ENCODE measurements around the gene INPP4B.
A peak's percentile ranks its signal among the peaks of the same experiment; 100 is the strongest.

Gene INPP4B

GRCh38 chr4:142416711-142417275 lies 429.3 kb downstream of the INPP4B start:
- no peak overlapping the region for H3K9ac ChIP-seq (ENCODE audit: low read depth, low read length, poor library complexity)
- H3K79me1 ChIP-seq (ENCODE audit: low read depth, low read length): no peaks in the 10 kb centered on the region
- no peak for DNase-seq (ENCODE audit: low spot score)
- no peak overlapping the region for H2BK15ac ChIP-seq (ENCODE audit: low read length)
- H3K27me3 ChIP-seq (ENCODE audit: control insufficient read depth in 3 of 3, insufficient read depth in 3 of 3, low read depth in 1 of 3, low read length in 3 of 3): no peaks in the 10 kb centered on the region
- H3K18ac ChIP-seq (ENCODE audit: low read length): no peak overlapping the region
- no peaks in the 10 kb centered on the region for H3K9me3 ChIP-seq (replicated peaks in 1 of 2; ENCODE audit: control insufficient read depth in 2 of 2, insufficient read depth in 1 of 2, low read depth in 1 of 2, low read length in 2 of 2)
- H3K4ac ChIP-seq (ENCODE audit: low read length): no peak overlapping the region
- H2AK5ac ChIP-seq (ENCODE audit: low read depth, low read length): no peak overlapping the region
- no peak overlapping the region for H3K4me3 ChIP-seq (ENCODE audit: low read length in 2 of 2)
- H3K27ac ChIP-seq (replicated peaks; ENCODE audit: low read length): no peak overlapping the region
- no peak overlapping the region for H4K8ac ChIP-seq (ENCODE audit: low read depth, low read length)
- H3K4me1 ChIP-seq (ENCODE audit: control insufficient read depth in 2 of 2, insufficient read depth in 1 of 2, low read depth in 1 of 2, low read length in 2 of 2): peaks cover 7 to 19% of the 10 kb centered on the region in 2 donors
- H3K14ac ChIP-seq (ENCODE audit: low read length): no peak overlapping the region
- no peak overlapping the region for H2BK5ac ChIP-seq (ENCODE audit: low read length)
- H2BK120ac ChIP-seq (ENCODE audit: low read depth, low read length): no peak overlapping the region
- no peak overlapping the region for H2BK12ac ChIP-seq (ENCODE audit: low read length)
- H3K36me3 ChIP-seq (replicated peaks in 1 of 2; ENCODE audit: control insufficient read depth in 2 of 2, insufficient read depth in 2 of 2, low read length in 2 of 2): no peaks in the 10 kb centered on the region
- no peak overlapping the region for H3K23ac ChIP-seq (ENCODE audit: low read depth, low read length, poor library complexity)
- H2AFZ ChIP-seq (ENCODE audit: low read length): peak overlapping the region; percentile 65
- no peak overlapping the region for H4K91ac ChIP-seq (ENCODE audit: low read depth, low read length, poor library complexity)
- WGBS, 2 donors (ENCODE audit: extremely low coverage in 2 of 2, insufficient read length in 2 of 2, insufficient replicate concordance in 1 of 2): no CpG with 5 or more reads among the region's 5 CpGs
- H3K4me2 ChIP-seq (ENCODE audit: insufficient read depth, low read length, poor library complexity, severe bottlenecking): no peak overlapping the region

DNA sequence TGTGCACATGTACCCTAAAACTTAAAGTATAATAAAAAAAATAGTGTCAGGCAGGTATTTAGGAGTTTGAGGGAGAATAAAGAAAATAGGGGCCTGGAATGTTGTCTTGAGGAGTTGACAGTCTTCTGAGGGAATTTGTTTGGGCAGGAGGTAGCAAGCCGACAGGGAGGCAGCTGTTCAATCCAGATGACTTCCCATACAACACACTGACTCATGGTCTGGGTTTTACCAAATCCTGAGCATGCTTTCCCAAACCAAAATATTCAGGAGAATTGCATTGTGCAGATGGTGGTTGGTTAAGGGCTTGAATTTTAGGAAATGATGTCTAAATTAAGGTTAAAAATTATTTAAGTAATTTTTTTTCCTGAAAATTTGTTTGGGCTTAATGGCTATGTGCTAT lies 430.0 kb downstream of the INPP4B start:
- no peak overlapping the region for H3K9ac ChIP-seq (ENCODE audit: low read depth, low read length, poor library complexity)
- H3K9me3 ChIP-seq (replicated peaks in 1 of 2; ENCODE audit: control insufficient read depth in 2 of 2, insufficient read depth in 1 of 2, low read depth in 1 of 2, low read length in 2 of 2): no peaks in the 10 kb centered on the region
- H3K4me2 ChIP-seq (ENCODE audit: insufficient read depth, low read length, poor library complexity, severe bottlenecking): no peak overlapping the region
- DNase-seq (ENCODE audit: low spot score): no peak
- H3K23ac ChIP-seq (ENCODE audit: low read depth, low read length, poor library complexity): no peak overlapping the region
- no peak overlapping the region for H2BK12ac ChIP-seq (ENCODE audit: low read length)
- no peaks in the 10 kb centered on the region for H3K36me3 ChIP-seq (replicated peaks in 1 of 2; ENCODE audit: control insufficient read depth in 2 of 2, insufficient read depth in 2 of 2, low read length in 2 of 2)
- H3K4ac ChIP-seq (ENCODE audit: low read length): no peak overlapping the region
- no peak overlapping the region for H2BK120ac ChIP-seq (ENCODE audit: low read depth, low read length)
- no peak overlapping the region for H2AK5ac ChIP-seq (ENCODE audit: low read depth, low read length)
- no peak overlapping the region for H2BK5ac ChIP-seq (ENCODE audit: low read length)
- no peaks in the 10 kb centered on the region for H3K27me3 ChIP-seq (ENCODE audit: control insufficient read depth in 3 of 3, insufficient read depth in 3 of 3, low read depth in 1 of 3, low read length in 3 of 3)
- H3K4me3 ChIP-seq (ENCODE audit: low read length in 2 of 2): no peak overlapping the region
- WGBS, 2 donors (ENCODE audit: extremely low coverage in 2 of 2, insufficient read length in 2 of 2, insufficient replicate concordance in 1 of 2): no CpG with 5 or more reads among the region's 1 CpG
- no peak overlapping the region for H2BK15ac ChIP-seq (ENCODE audit: low read length)
- H3K18ac ChIP-seq (ENCODE audit: low read length): no peak overlapping the region
- H2AFZ ChIP-seq (ENCODE audit: low read length): no peak overlapping the region
- peaks cover 7 to 19% of the 10 kb centered on the region in 2 donors for H3K4me1 ChIP-seq (ENCODE audit: control insufficient read depth in 2 of 2, insufficient read depth in 1 of 2, low read depth in 1 of 2, low read length in 2 of 2)
- no peak overlapping the region for H4K8ac ChIP-seq (ENCODE audit: low read depth, low read length)
- H4K91ac ChIP-seq (ENCODE audit: low read depth, low read length, poor library complexity): no peak overlapping the region
- no peaks in the 10 kb centered on the region for H3K79me1 ChIP-seq (ENCODE audit: low read depth, low read length)
- H3K27ac ChIP-seq (replicated peaks; ENCODE audit: low read length): no peak overlapping the region
- no peak overlapping the region for H3K14ac ChIP-seq (ENCODE audit: low read length)

GRCh38 chr4:142414366-142414990 lies 431.6 kb downstream of the INPP4B start:
- Histone ChIP-seq H3K4me3 (ENCODE audit: low read length in 2 of 2) (no peak overlapping the region), H3K9ac (ENCODE audit: low read depth, low read length, poor library complexity) (no peak overlapping the region), H2AK5ac (ENCODE audit: low read depth, low read length) (no peak overlapping the region), H3K18ac (ENCODE audit: low read length) (no peak overlapping the region), H3K23ac (ENCODE audit: low read depth, low read length, poor library complexity) (no peak overlapping the region), H3K27ac (replicated peaks; ENCODE audit: low read length) (no peak overlapping the region), H3K27me3 (ENCODE audit: control insufficient read depth in 3 of 3, insufficient read depth in 3 of 3, low read depth in 1 of 3, low read length in 3 of 3) (no peaks in the 10 kb centered on the region), H2BK120ac (ENCODE audit: low read depth, low read length) (no peak overlapping the region), H2BK15ac (ENCODE audit: low read length) (no peak overlapping the region), H2BK5ac (ENCODE audit: low read length) (no peak overlapping the region), H3K4ac (ENCODE audit: low read length) (no peak overlapping the region), H3K79me1 (ENCODE audit: low read depth, low read length) (no peaks in the 10 kb centered on the region), H3K36me3 (replicated peaks in 1 of 2; ENCODE audit: control insufficient read depth in 2 of 2, insufficient read depth in 2 of 2, low read length in 2 of 2) (no peaks in the 10 kb centered on the region), H3K4me1 (ENCODE audit: control insufficient read depth in 2 of 2, insufficient read depth in 1 of 2, low read depth in 1 of 2, low read length in 2 of 2) (peaks cover 6 to 19% of the 10 kb centered on the region in 2 donors), H2AFZ (ENCODE audit: low read length) (no peak overlapping the region), H3K9me3 (replicated peaks in 1 of 2; ENCODE audit: control insufficient read depth in 2 of 2, insufficient read depth in 1 of 2, low read depth in 1 of 2, low read length in 2 of 2) (no peaks in the 10 kb centered on the region), H3K4me2 (ENCODE audit: insufficient read depth, low read length, poor library complexity, severe bottlenecking) (no peak overlapping the region), H3K14ac (ENCODE audit: low read length) (no peak overlapping the region), H4K8ac (ENCODE audit: low read depth, low read length) (no peak overlapping the region), H4K91ac (ENCODE audit: low read depth, low read length, poor library complexity) (no peak overlapping the region), H2BK12ac (ENCODE audit: low read length) (no peak overlapping the region)
- WGBS, 2 donors (ENCODE audit: extremely low coverage in 2 of 2, insufficient read length in 2 of 2, insufficient replicate concordance in 1 of 2): no CpG with 5 or more reads among the region's 4 CpGs
- no peak for DNase-seq (ENCODE audit: low spot score)

DNA sequence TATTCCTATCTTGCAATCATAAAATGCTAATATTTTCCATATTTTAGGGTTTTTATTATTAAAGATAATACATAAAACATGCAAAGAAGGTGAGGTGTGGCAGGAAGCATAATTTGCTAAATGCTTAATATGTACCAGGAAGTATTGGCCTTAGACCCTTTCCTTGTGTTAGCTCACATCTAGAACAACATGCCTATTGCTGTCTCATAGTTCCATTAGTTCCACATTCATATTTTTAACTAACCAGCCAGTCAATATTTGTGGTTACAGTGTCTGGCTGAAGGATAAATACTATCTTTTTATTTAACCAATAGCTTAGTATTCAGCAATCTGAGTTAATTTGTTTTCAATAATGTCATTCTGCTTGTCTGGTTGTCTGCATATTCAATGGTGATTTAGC lies 432.6 kb downstream of the INPP4B start:
- DNase-seq (ENCODE audit: low spot score): no peak
- H3K9me3 ChIP-seq (replicated peaks in 1 of 2; ENCODE audit: control insufficient read depth in 2 of 2, insufficient read depth in 1 of 2, low read depth in 1 of 2, low read length in 2 of 2): no peaks in the 10 kb centered on the region
- no peak overlapping the region for H2BK120ac ChIP-seq (ENCODE audit: low read depth, low read length)
- no peak overlapping the region for H3K18ac ChIP-seq (ENCODE audit: low read length)
- no peak overlapping the region for H3K9ac ChIP-seq (ENCODE audit: low read depth, low read length, poor library complexity)
- no peak overlapping the region for H3K4me3 ChIP-seq (ENCODE audit: low read length in 2 of 2)
- no peak overlapping the region for H2AK5ac ChIP-seq (ENCODE audit: low read depth, low read length)
- H3K4ac ChIP-seq (ENCODE audit: low read length): no peak overlapping the region
- H2BK12ac ChIP-seq (ENCODE audit: low read length): no peak overlapping the region
- H3K36me3 ChIP-seq (replicated peaks in 1 of 2; ENCODE audit: control insufficient read depth in 2 of 2, insufficient read depth in 2 of 2, low read length in 2 of 2): no peaks in the 10 kb centered on the region
- no peak overlapping the region for H3K23ac ChIP-seq (ENCODE audit: low read depth, low read length, poor library complexity)
- no peak overlapping the region for H3K4me2 ChIP-seq (ENCODE audit: insufficient read depth, low read length, poor library complexity, severe bottlenecking)
- no peak overlapping the region for H2AFZ ChIP-seq (ENCODE audit: low read length)
- H2BK5ac ChIP-seq (ENCODE audit: low read length): no peak overlapping the region
- H3K27me3 ChIP-seq (ENCODE audit: control insufficient read depth in 3 of 3, insufficient read depth in 3 of 3, low read depth in 1 of 3, low read length in 3 of 3): no peaks in the 10 kb centered on the region
- H3K14ac ChIP-seq (ENCODE audit: low read length): no peak overlapping the region
- no peak overlapping the region for H4K91ac ChIP-seq (ENCODE audit: low read depth, low read length, poor library complexity)
- no peak overlapping the region for H2BK15ac ChIP-seq (ENCODE audit: low read length)
- no peak overlapping the region for H3K27ac ChIP-seq (replicated peaks; ENCODE audit: low read length)
- no peaks in the 10 kb centered on the region for H3K79me1 ChIP-seq (ENCODE audit: low read depth, low read length)
- peaks cover 6 to 19% of the 10 kb centered on the region in 2 donors for H3K4me1 ChIP-seq (ENCODE audit: control insufficient read depth in 2 of 2, insufficient read depth in 1 of 2, low read depth in 1 of 2, low read length in 2 of 2)
- H4K8ac ChIP-seq (ENCODE audit: low read depth, low read length): no peak overlapping the region
